ENCODE results near the gene SEMA3F.

GRCh38 chr3:50173685-50174516 is 18.8 kb downstream of the SEMA3F start:
- TF ChIP-seq CTCF (conservative IDR thresholded peaks at IDR 0.05; ENCODE audit: low read depth in 2 of 2) (peak; percentile 40 to 57), STAT1 (IDR thresholded peaks at IDR 0.05; ENCODE audit: unreplicated experiment) (no peak)

All from GM23338 (cell line).